Trophoblast cell (in vitro differentiated cells and primary cell): ENCODE data around the gene CEP131.

Source experiments
- DNase-seq, 2 donors: peaks; one replicate each; pipeline ENCODE4 v3.0.0-alpha.2; 2016
- H2AFZ ChIP-seq: 2 replicates; pipeline ENCODE4 v1.6.1; 2013; ENCODE audit warnings: low read length, moderate library complexity, mild to moderate bottlenecking; ENCODE audit not compliant: insufficient read depth, poor library complexity
- H2AK5ac ChIP-seq: 2 replicates; pipeline ENCODE4 v1.6.1; 2013; ENCODE audit warnings: mild to moderate bottlenecking, low read length
- H2BK120ac ChIP-seq: 2 replicates; pipeline ENCODE4 v1.6.1; 2013; ENCODE audit warnings: low read length, mild to moderate bottlenecking, moderate library complexity; ENCODE audit not compliant: insufficient read depth, poor library complexity
- H2BK12ac ChIP-seq: 2 replicates; pipeline ENCODE4 v1.6.1; 2013; ENCODE audit warnings: mild to moderate bottlenecking, low read length, moderate library complexity
- H2BK5ac ChIP-seq: 2 replicates; pipeline ENCODE4 v1.6.1; 2013; ENCODE audit warnings: low read length, low read depth, moderate library complexity, mild to moderate bottlenecking; ENCODE audit not compliant: poor library complexity
- H3K14ac ChIP-seq: 2 replicates; pipeline ENCODE4 v1.6.1; 2013; ENCODE audit warnings: mild to moderate bottlenecking, low read length
- H3K18ac ChIP-seq: 2 replicates; pipeline ENCODE4 v1.6.1; 2013; ENCODE audit warnings: mild to moderate bottlenecking, low read length
- H3K23ac ChIP-seq: 2 replicates; pipeline ENCODE4 v1.6.1; 2013; ENCODE audit warnings: low read length
- H3K27ac ChIP-seq: 2 replicates; pipeline ENCODE4 v1.5.1; 2013; ENCODE audit warnings: low read depth, mild to moderate bottlenecking, inconsistent platforms, low read length, moderate library complexity
- H3K27me3 ChIP-seq: 2 replicates; pipeline ENCODE4 v1.6.1; 2013; ENCODE audit warnings: inconsistent platforms, mild to moderate bottlenecking, low read length, moderate library complexity; ENCODE audit not compliant: insufficient read depth
- H3K36me3 ChIP-seq, 2 experiments: 1 replicate in 1 of 2; 2 replicates in 1 of 2; pipeline ENCODE4 v1.6.1; 2013; ENCODE audit warnings: low read length in 2 of 2, mild to moderate bottlenecking in 2 of 2, moderate library complexity in 1 of 2; ENCODE audit not compliant: insufficient read depth in 2 of 2, control insufficient read depth in 1 of 2
- H3K4ac ChIP-seq: 2 replicates; pipeline ENCODE4 v1.6.1; 2013; ENCODE audit warnings: low read depth, mild to moderate bottlenecking, low read length, moderate library complexity
- H3K4me1 ChIP-seq, 2 experiments: 1 replicate in 1 of 2; 2 replicates in 1 of 2; pipeline ENCODE4 v1.6.1; 2013; ENCODE audit warnings: low read length in 2 of 2, mild to moderate bottlenecking in 2 of 2, moderate library complexity in 1 of 2; ENCODE audit not compliant: insufficient read depth in 2 of 2, control insufficient read depth in 1 of 2
- H3K4me2 ChIP-seq: 2 replicates; pipeline ENCODE4 v1.6.1; 2013; ENCODE audit warnings: inconsistent platforms, mild to moderate bottlenecking, low read length, moderate library complexity
- H3K4me3 ChIP-seq: 2 replicates; pipeline ENCODE4 v1.5.1; 2013; ENCODE audit warnings: mild to moderate bottlenecking, low read depth, low read length, inconsistent platforms
- H3K79me1 ChIP-seq: one replicate; pipeline ENCODE4 v1.6.1; 2013; ENCODE audit warnings: low read length
- H3K79me2 ChIP-seq: 2 replicates; pipeline ENCODE4 v1.6.1; 2013; ENCODE audit warnings: low read length, mild to moderate bottlenecking; ENCODE audit not compliant: control insufficient read depth, insufficient read depth, poor library complexity
- H3K9ac ChIP-seq: 2 replicates; pipeline ENCODE4 v1.6.1; 2013; ENCODE audit warnings: mild to moderate bottlenecking, low read length
- H3K9me3 ChIP-seq: 2 replicates; pipeline ENCODE4 v1.6.1; 2013; ENCODE audit warnings: low read depth, mild to moderate bottlenecking, control low read depth, inconsistent platforms, low read length; ENCODE audit not compliant: insufficient read depth
- H4K12ac ChIP-seq: 2 replicates; pipeline ENCODE4 v1.6.1; 2013; ENCODE audit warnings: low read depth, mild to moderate bottlenecking, low read length, moderate library complexity
- H4K8ac ChIP-seq: 2 replicates; pipeline ENCODE4 v1.6.1; 2013; ENCODE audit warnings: low read depth, mild to moderate bottlenecking, low read length, moderate library complexity
- H4K91ac ChIP-seq: one replicate; pipeline ENCODE4 v1.6.1; 2013; ENCODE audit warnings: low read depth, mild to moderate bottlenecking, low read length, moderate library complexity
- WGBS: extraction: QIAGEN DNeasy Blood & Tissue Kit; methylation state at CpG from one replicate; pipeline ENCODE4 v1.1.7; 2013; ENCODE audit warnings: missing lambda C conversion rate; ENCODE audit not compliant: insufficient read length, insufficient coverage; ENCODE audit errors: extremely low coverage; 5-methylcytosine and 5-hydroxymethylcytosine counted together

CEP131 gene

GRCh38 chr17:81180836-81181810, 41.6 kb downstream of the CEP131 start:
- Histone ChIP-seq H3K79me2 (no peaks in the 10 kb centered on the region), H3K27ac (no peak overlapping the region), H3K14ac (no peak overlapping the region), H3K79me1 (no peaks in the 10 kb centered on the region), H3K4me3 (peak overlapping the region; percentile 44), H3K18ac (no peak overlapping the region), H3K4me1 (no peaks in the 10 kb centered on the region), H3K4me2 (no peak overlapping the region), H3K9me3 (peaks cover 4% of the 10 kb centered on the region), H2BK120ac (no peak overlapping the region), H4K91ac (no peak overlapping the region), H2BK5ac (no peak overlapping the region), H2AFZ (no peak overlapping the region), H4K12ac (no peak overlapping the region), H3K23ac (no peak overlapping the region), H3K9ac (no peak overlapping the region), H2AK5ac (no peak overlapping the region), H2BK12ac (no peak overlapping the region), H3K27me3 (no peaks in the 10 kb centered on the region), H3K4ac (no peak overlapping the region), H3K36me3 (no peaks in the 10 kb centered on the region), H4K8ac (no peak overlapping the region)
- WGBS: no CpG with 5 or more reads among the region's 49 CpGs
- DNase-seq: no peak

DNA sequence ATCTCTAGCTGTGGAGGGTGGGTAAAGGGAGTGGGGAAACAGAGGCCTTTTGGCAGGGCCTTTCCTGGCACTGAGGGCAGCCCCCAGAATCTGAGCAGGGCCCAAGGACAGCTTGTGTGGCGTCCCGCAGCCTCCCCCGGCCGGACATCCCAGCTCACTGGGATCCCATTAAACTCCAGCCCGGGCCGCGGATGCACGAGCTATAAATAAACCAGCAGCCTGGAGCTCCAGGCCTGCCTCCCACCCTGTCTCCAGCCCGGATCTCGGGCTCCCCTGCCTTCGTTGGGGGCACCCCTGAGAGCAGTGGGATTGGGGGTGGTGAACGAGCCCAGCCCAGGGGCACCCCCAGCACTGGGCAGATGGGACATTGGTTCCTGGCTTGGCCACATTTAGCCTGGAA, 42.9 kb downstream of the CEP131 start:
- Histone ChIP-seq H3K9me3 (peaks cover 4% of the 10 kb centered on the region), H2BK5ac (no peak overlapping the region), H4K12ac (no peak overlapping the region), H2AFZ (no peak overlapping the region), H3K79me1 (no peaks in the 10 kb centered on the region), H3K14ac (no peak overlapping the region), H3K4me3 (no peak overlapping the region), H2AK5ac (no peak overlapping the region), H3K23ac (no peak overlapping the region), H2BK12ac (no peak overlapping the region), H3K18ac (no peak overlapping the region), H3K4me2 (no peak overlapping the region), H2BK120ac (no peak overlapping the region), H4K91ac (no peak overlapping the region), H3K27me3 (no peaks in the 10 kb centered on the region), H3K4me1 (no peaks in the 10 kb centered on the region), H3K27ac (no peak overlapping the region), H3K4ac (no peak overlapping the region), H3K36me3 (no peaks in the 10 kb centered on the region), H3K79me2 (no peaks in the 10 kb centered on the region), H3K9ac (no peak overlapping the region), H4K8ac (no peak overlapping the region)
- no peak for DNase-seq
- no CpG with 5 or more reads among the region's 12 CpGs for WGBS

DNA sequence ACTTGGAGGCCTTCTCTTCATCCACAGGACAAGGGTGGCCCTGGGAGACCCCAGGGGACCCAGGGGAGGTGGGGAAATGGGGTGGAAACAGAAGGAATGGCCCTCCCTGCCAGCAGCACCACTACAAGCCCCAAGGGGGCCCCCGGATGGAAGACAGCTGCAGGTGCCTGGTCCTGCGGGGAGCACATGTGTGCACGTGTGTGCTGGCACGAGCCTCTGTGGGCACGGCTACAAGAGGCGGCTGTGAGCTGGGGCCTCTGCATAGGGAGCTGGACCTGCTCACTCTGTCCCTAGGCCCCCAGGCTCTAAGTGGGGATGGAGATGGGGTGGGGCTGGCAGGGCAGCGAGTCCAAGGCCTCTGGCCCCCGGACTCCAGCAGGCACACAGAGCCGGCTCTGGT, 43.5 kb downstream of the CEP131 start:
- H3K23ac ChIP-seq: no peak overlapping the region
- no peak overlapping the region for H4K8ac ChIP-seq
- H3K4me1 ChIP-seq: no peaks in the 10 kb centered on the region
- no peak overlapping the region for H2BK12ac ChIP-seq
- no peak overlapping the region for H4K12ac ChIP-seq
- H3K27ac ChIP-seq: no peak overlapping the region
- no CpG with 5 or more reads among the region's 9 CpGs for WGBS
- no peak overlapping the region for H2BK5ac ChIP-seq
- H3K4ac ChIP-seq: no peak overlapping the region
- no peak overlapping the region for H4K91ac ChIP-seq
- no peaks in the 10 kb centered on the region for H3K27me3 ChIP-seq
- no peaks in the 10 kb centered on the region for H3K79me1 ChIP-seq
- H3K79me2 ChIP-seq: no peaks in the 10 kb centered on the region
- H3K9me3 ChIP-seq: peaks cover 3% of the 10 kb centered on the region
- H3K9ac ChIP-seq: no peak overlapping the region
- H3K18ac ChIP-seq: no peak overlapping the region
- no peak overlapping the region for H2AK5ac ChIP-seq
- H3K14ac ChIP-seq: no peak overlapping the region
- no peak overlapping the region for H3K4me3 ChIP-seq
- no peak for DNase-seq
- no peak overlapping the region for H2AFZ ChIP-seq
- no peaks in the 10 kb centered on the region for H3K36me3 ChIP-seq
- no peak overlapping the region for H3K4me2 ChIP-seq
- H2BK120ac ChIP-seq: no peak overlapping the region

GRCh38 chr17:81178136-81179091, 44.4 kb downstream of the CEP131 start:
- no peak overlapping the region for H2BK5ac ChIP-seq
- no peaks in the 10 kb centered on the region for H3K36me3 ChIP-seq
- no peak overlapping the region for H2BK120ac ChIP-seq
- no peak overlapping the region for H3K27ac ChIP-seq
- no peak for DNase-seq
- no CpG with 5 or more reads among the region's 25 CpGs for WGBS
- no peaks in the 10 kb centered on the region for H3K9me3 ChIP-seq
- H4K8ac ChIP-seq: no peak overlapping the region
- no peak overlapping the region for H4K91ac ChIP-seq
- H3K4me2 ChIP-seq: no peak overlapping the region
- no peak overlapping the region for H3K4ac ChIP-seq
- H2AK5ac ChIP-seq: no peak overlapping the region
- H3K4me1 ChIP-seq: no peaks in the 10 kb centered on the region
- no peaks in the 10 kb centered on the region for H3K79me2 ChIP-seq
- no peak overlapping the region for H3K18ac ChIP-seq
- no peak overlapping the region for H3K4me3 ChIP-seq
- H2AFZ ChIP-seq: no peak overlapping the region
- no peaks in the 10 kb centered on the region for H3K79me1 ChIP-seq
- no peak overlapping the region for H4K12ac ChIP-seq
- H3K23ac ChIP-seq: no peak overlapping the region
- no peak overlapping the region for H3K9ac ChIP-seq
- no peak overlapping the region for H3K14ac ChIP-seq
- H3K27me3 ChIP-seq: no peaks in the 10 kb centered on the region
- H2BK12ac ChIP-seq: no peak overlapping the region
